ENCODE measurements around the gene ENTPD1. TPM values are rescaled to one million over a fixed set of nuclear protein-coding genes. Genes with fewer than 3 reads are reported as not detected.
"Not testable (repeated sequence)": the region's sequence is repeated elsewhere in the genome, so short reads cannot be mapped to it uniquely, and the experiment has no call there.

The ENTPD1 gene
- total RNA-seq, 1 experiment from 2014 or later, result 0.17 TPM

DNA sequence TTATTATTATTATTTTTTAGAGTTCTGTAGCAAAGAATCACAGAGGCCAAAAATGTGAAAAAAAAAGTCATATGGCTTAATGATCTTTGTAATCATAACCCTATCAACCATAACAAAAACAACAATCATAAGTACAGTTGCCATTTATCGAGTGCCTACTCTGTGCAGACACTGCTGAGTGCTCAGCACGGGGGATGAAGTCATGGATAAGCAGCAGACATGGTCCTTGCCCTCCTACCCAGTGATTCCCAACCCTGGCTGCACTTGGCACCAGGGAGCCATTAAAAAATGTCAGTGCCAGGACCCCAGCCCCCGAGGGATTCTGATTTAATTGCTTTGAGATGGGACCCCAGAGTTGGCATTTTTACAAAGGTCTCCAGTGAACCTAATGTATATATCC, 38.2 kb downstream of the ENTPD1 start:
- DNase-seq (ENCODE audit: low read depth), result no peak

GRCh38 chr10:95795602-95796001, 39.6 kb downstream of the ENTPD1 start:
- DNase-seq (ENCODE audit: low read depth), result no peak

DNA sequence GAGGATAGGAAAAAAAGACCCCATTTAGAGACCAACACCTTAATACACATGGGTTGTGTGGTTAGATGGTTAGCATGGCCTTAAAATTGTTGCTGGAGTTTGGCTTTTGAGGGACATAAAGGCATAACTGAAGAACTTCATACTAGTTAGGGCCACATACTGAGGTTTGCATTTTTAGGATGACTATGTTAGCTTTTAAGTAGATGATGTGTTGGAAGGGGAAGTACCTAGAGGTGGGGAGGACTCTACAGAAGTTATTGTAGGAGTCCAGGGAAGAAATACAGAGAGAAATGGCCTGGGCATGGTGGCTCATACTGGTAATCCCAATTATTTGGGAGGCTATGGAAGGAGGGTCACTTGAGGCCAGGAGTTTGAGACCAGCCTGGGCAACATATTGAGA, 40.5 kb downstream of the ENTPD1 start:
- no peak for DNase-seq (ENCODE audit: low read depth)

- no peak for DNase-seq (ENCODE audit: low read depth)
Measured at GRCh38 chr10:95798096-95798855, 42.3 kb downstream of the ENTPD1 start.

- DNase-seq (ENCODE audit: low read depth), result not testable (repeated sequence)
Measured at GRCh38 chr10:95800286-95800685, 44.3 kb downstream of the ENTPD1 start.

DNA sequence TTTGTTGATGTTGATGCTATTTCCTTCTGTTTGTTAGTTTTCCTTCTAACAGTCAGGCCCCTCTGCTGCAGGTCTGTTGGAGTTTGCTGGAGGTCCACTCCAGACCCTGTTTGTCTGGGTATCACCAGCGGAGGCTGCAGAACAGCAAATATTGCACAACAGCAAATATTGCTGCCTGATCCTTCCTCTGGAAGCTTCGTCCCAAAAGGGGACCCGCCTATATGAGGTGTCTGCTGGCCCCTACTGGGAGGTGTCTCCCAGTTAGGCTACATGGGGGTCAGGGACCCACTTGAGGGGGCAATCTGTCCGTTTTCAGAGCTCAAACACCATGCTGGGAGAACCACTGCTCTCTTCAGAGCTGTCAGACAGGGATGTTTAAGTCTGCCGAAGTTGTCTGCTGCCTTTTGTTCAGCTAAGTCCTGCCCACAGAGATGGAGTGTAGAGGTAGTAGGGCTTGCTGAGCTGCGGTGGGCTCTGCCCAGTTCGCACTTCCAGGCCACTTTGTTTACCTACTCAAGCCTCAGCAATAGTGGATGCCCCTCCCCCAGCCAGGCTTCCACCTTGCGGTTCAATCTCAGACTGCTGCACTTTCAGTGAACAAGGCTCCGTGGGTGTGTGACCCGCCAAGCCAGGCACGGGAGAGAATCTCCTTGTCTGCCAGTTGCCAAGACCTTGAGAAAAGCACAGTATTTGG, 50.9 kb downstream of the ENTPD1 start:
- not testable (repeated sequence) for DNase-seq (ENCODE audit: low read depth)

GRCh38 chr10:95808705-95809308, 52.8 kb downstream of the ENTPD1 start:
- DNase-seq (ENCODE audit: low read depth), result not testable (repeated sequence)

DNA sequence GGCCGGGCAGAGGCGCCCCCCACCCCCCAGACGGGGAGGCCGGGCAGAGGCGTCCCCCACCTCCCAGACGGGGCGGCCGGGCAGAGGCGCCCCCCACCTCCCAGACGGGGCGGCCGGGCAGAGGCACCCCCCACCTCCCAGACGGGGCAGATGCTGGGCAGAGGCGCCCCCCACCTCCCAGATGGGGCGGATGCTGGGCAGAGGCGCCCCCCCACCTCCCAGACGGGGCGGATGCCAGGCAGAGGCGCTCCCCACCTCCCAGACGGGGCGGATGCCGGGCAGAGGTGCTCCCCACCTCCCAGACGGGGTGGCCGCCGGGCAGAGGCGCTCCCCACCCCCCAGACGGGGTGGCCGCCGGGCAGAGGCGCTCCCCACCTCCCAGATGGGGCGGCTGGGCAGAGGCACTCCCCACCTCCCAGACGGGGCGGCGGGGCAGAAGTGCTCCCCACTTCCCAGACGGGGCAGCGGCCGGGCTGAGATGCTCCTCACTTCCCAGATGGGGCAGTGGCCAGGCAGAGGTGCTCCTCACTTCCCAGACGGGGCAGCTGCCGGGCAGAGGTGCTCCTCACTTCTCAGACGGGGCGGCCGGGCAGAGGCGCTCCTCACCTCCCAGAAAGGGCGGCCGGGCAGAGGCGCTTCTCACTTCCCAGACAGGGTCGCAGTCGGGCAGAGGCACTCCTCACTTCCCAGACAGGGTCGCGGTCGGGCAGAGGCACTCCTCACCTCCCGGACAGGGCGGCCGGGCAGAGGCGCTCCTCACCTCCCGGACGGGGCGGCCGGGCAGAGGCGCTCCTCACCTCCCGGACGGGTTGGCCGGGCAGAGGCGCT, 53.6 kb downstream of the ENTPD1 start:
- DNase-seq (ENCODE audit: low read depth), result no peak

DNA sequence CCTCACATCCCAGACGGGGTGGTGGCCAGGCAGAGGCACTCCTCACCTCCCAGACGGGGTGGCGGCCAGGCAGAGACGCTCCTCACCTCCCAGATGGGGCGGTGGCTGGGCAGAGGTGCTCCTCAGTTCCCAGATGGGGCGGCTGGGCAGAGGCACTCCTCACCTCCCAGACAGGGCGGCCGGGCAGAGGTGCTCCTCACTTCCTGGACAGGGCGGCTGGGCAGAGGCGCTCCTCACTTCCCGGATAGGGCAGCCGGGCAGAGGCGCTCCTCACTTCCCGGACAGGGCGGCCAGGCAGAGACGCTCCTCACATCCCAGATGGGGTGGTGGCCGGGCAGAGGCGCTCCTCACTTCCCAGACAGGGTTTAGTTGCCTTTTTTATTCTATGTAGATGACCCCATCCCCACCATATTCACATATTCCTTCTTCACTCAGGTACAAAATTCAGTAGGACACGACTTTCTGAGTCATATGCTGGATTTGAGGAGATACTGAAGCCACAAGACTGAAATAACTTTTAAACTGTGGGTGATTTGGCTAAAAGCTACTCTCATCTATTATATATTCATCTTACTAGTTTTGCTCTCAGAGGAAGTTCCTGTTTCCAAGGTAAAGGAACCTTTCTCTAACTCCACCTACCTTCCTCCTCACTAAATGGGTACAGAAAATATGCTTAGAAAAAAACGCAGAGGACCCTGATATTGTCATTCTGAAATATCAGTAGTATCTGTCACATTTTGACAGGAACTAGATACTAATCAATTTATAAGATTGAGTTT, 54.4 kb downstream of the ENTPD1 start:
- DNase-seq (ENCODE audit: low read depth), result no peak

GRCh38 chr10:95813054-95813685, 57.2 kb downstream of the ENTPD1 start:
- no peak for DNase-seq (ENCODE audit: low read depth)

DNA sequence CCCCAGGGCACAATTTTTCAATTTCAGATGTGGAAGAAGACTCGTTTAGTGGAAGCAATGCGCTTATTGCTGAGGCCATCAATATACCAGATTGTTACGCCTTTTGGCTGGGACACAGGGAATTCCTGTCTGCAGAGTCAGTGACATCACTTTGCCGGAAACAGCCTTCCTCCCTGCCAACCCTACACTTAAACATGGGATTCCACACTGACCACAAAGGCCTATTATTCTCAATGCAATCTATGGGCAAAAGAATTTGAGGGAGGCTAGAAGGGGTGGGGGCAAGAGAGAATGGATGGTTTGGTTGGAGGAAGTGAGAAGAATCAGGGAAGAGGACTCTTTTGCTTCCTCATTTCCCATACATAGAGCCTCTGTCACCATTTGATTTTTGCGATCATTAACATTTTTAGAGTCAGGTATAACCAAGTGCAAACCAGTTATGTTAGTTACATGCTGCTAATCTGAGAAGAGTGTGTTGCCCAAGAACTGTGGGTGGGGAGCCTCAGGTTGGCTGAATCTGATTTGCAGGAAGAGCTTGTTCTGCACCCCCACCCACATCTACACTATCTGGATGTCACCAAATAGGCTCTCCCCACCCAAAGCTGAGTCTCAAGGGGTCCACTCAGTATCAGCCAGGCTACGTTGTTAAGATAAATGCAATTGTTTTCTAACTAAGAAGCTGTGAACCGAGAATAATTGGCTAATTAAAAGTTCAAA, 58.2 kb downstream of the ENTPD1 start:
- DNase-seq (ENCODE audit: low read depth), result peak; percentile 66

DNA sequence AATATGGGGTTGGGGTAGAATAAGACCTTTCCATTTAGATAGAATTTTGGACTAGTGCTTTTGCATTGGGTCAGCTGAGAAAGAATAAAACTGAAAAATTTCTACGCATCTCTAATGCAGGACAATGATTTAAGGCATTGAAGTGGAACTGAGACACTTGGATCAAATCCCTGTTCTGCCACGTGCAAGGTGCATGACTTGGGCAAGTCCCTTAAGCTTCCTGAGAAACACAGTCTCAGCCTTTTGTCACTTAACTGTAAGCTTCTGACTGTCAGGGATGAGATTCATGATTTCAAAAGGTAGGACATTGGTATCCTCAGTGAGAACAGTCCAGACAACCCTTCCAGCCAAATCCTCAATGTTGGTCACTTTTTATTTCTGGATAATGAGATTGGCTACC, 59.2 kb downstream of the ENTPD1 start:
- no peak for DNase-seq (ENCODE audit: low read depth)

- no peak for DNase-seq (ENCODE audit: low read depth)
Measured at GRCh38 chr10:95815701-95816240, 59.8 kb downstream of the ENTPD1 start.

DNA sequence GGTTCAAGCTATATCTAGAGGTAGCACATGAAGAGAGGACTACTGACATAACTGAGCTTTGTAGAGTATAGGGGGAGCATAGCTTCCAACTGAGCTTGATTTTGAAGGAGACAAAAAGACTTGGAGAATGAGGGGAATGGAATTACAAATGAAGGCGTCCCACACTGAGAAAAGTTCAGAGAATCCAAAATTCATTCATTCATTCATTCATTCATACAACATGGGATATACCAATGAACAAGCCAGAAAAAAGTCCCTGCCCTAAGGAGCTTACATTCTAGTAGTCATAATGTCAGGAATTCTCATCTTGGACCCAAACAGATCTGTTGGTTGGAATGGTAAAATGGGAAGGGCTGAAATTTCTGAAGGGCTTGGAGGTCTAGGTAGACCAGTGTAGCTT, 62.0 kb downstream of the ENTPD1 start:
- no peak for DNase-seq (ENCODE audit: low read depth)

- DNase-seq (ENCODE audit: low read depth), result peak; percentile 47
Measured at GRCh38 chr10:95818668-95819067, 62.7 kb downstream of the ENTPD1 start.

GRCh38 chr10:95819620-95820329, 63.8 kb downstream of the ENTPD1 start:
- no peak for DNase-seq (ENCODE audit: low read depth)

- DNase-seq (ENCODE audit: low read depth), result no peak
Measured at GRCh38 chr10:95820363-95820762, 64.4 kb downstream of the ENTPD1 start.

GRCh38 chr10:95821720-95822119, 65.8 kb downstream of the ENTPD1 start:
- DNase-seq (ENCODE audit: low read depth), result no peak

DNA sequence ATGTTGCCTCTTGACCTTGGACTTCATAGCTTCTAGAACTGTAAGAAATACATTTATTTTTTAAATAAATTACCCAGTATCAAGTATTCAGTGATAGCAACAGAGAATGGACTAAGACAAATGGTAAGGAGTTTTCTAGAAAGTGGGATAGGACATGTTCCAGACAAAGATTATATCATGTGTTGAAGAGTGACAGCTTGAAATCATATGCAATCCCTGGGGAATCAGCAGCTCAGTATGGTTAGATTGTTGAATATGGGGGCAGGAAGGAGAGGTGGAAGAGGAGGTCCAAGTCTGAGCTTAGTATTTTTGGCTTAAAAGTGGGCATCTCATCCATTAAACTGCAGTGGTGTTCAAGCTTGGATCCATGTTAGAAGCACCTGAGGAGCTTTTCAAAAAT, 74.1 kb downstream of the ENTPD1 start:
- DNase-seq (ENCODE audit: low read depth), result no peak

Data from Daoy (cell line).